NCI-H2196 (cell line): ENCODE data around the gene MEIOB.
"Not testable (repeated sequence)": the region's sequence is repeated elsewhere in the genome, so short reads cannot be mapped to it uniquely, and the experiment has no call there.

Experiments
- DNase-seq: peaks from one replicate; lab custom pipeline; 2025; ENCODE audit not compliant: unreplicated experiment; lab: John Stamatoyannopoulos, UW

The MEIOB gene

DNA sequence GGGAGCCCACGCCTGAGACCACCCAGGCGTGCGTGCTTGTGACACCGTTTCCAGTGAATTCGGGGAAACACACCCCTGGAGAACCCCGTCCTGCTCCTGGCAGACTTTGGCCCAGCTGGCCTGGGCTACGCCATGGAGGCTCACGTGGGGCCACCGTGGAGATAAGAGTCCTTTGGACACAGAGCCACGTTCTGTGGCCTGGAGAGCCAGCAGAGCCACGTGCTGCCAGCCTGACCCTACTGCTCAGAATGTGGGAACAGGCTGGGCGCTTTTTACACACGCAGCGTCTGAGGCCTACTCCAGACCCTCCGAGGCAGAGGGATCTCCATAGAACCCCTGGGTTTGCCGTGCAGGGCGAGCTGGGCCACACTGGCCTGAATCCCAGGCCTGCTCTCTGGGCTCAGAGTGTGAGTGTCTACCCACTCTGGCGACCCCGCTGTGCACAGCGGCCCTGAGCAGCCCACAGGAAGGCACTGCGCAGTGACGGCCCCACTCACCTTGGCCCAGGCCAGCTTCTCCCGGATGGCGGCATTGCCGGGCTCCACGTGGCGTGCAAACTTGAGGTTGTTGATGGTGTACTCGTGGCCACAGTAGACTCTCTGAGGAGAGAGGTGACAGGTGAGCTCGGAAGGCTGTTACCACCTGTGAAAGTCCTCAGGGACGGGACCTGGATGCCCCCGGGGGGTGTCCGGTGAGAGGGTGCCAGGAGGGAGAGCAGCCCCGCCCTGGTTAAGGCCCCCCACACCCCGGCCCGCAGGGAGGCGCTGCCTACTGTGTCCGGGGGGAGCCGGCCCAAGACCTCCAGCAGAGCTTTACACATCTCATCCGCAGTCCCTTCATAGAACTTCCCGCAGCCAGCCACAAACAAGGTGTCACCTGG is 55.3 kb downstream of the MEIOB start:
- no peak for DNase-seq

DNA sequence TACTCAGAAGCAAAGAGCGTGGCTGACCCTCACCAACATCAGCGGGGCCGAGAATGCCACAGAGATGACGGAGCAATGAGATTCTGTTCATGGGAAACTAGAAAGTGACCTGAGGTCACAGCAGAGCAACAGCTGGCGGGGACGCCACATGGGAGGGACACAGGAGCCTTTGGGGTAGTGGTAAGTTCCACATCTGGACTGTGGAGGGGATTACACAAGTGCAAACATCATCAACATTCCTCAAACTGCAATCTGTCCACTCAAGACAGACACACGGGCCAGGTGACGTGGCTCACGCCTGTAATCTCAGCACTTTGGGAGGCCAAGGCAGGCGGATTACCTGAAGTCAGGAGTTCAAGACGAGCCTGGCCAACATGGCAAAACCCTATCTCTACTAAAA is 56.5 kb downstream of the MEIOB start:
- DNase-seq: no peak

DNA sequence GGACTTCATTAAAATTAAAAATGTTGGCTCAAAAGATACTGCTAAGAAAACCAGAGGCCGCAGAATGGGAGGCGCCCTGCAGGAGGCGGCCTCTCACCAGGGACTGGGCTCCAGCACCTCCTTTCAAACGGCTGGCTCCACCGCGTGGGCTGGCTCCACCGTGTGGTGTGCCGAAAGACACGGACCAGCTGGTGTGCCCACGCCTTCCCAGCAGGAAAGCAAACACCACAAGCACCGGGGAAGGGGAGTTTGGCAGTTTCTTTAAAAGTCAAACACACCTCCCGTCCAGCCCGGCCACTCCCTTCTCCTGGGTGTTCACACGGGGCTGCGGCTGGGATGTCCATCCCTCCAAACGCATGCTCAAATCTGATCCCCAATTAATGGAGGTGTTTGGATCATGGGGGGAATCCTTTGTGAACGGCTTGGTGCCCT is 59.2 kb downstream of the MEIOB start:
- DNase-seq: peak; percentile 62

DNA sequence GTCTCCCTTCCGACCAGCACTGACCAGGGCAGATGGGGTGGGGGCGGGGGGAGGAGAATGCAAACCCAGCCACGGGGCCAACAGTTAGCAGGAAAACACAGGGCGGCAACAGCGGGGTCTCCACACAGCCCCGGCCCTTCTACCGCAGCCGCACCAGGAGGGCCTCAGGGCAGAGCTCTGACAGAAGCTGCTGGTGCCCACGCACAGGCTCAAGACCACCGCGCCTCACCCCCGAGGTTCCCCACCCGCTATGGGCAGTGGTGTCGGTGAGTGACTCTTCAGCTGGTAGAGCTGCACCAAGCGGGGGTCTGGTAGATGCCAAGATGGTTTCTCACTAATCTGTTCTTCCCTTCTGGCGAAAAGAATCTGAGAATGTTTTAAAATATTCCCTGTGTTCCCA is 61.4 kb downstream of the MEIOB start:
- no peak for DNase-seq

DNA sequence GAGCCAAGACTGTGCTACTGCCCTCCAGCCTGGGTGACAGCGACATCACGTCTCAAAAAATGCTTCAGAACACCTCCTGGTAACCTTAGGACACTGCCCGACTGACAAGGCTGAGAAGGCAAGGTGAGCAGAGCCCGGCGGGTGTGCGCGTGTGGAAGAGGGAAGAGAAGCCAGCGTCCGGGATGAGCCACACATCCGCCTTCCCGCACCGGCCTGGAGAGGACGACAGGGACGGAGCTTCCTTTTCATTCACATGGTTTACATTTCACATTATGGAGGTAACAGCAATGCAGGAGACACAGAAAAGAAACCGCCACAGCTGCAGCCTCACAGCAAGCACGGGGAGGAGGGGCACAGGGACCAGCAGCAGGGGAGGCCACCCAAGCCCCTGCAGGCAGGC is 61.9 kb downstream of the MEIOB start:
- no peak for DNase-seq

DNA sequence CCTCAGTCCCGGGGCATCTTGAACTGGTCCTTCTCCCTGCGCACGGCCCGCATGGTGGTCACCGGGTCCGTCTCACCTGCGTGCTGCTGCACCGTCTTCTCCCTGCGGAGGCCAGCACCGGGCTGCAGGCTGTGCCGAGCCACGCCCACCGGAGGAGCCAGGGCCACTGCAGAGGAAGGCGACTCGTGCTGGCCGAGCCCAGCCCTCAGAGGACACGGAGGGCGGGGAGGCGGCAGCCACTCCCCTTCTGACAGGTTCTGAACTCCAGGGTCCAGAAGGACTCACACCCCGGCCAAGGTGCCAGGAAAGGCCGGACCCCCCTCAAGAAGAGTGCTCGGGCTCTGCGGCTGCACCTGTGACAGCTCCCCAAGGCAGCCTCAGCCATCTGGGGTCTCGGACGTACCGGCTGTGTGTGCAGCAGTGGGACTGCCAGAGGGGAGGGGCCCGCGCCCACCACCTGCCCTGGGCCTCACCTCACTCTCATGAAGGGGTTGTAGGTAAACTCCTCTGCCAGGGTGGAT is 62.6 kb downstream of the MEIOB start:
- DNase-seq: no peak

DNA sequence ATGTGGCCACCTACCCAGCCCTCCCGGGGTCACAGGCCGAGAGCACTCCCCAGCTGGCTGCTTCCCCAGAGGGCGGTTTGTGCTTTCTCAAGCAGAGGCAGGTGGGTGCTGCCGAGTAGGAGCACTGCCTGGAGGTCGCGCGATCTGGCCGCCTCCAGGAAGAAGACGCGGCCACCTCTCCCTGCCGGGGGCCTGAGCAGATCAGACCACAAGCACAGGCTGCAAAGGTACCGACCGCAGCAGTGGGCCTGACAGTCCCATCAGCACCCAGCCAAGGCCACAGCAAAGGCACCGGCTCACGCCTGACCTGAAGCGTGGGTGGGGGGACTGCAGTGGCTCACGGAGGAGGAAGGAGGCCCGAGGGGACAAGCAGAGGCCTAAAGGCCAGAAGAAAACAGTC is 63.3 kb downstream of the MEIOB start:
- no peak for DNase-seq

DNA sequence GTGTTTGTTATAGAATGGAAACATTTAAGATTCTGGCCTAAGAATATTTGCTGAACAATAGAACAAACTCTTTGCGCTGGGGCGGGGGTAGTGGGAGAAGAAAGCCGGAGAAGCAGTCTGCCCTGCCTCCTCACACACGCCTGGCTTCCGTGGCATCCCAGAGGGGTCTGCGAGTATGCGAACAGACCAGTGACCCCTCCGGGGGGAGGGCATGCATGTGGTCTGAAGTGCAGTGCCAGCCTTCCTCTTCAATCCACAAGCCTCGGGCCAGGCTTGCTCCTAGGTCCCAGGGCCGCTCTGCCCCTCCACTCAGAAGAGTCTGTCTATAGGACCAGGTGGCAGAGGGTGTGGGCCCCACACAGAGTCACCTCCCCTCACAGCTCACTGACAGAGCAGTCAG is 64.3 kb downstream of the MEIOB start:
- no peak for DNase-seq

DNA sequence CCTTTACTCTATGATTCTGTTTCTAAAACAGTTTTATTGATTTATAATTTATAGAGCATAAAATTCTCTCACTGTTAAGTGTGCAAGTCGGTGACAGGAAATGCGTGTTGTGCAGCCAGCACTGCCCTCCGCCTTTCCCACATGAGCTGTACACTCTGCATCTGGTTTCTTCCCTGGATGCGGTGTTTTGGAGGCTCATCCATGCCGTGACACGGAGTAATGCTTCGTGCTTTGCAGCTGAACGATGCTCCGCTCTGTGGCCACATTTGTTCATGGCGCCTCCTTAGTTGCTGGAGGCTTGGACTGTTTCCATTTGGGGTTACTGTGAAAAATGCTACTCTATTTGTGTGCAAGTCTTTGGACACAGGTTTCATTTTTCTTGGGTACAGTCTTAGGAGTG is 71.3 kb downstream of the MEIOB start:
- no peak for DNase-seq

DNA sequence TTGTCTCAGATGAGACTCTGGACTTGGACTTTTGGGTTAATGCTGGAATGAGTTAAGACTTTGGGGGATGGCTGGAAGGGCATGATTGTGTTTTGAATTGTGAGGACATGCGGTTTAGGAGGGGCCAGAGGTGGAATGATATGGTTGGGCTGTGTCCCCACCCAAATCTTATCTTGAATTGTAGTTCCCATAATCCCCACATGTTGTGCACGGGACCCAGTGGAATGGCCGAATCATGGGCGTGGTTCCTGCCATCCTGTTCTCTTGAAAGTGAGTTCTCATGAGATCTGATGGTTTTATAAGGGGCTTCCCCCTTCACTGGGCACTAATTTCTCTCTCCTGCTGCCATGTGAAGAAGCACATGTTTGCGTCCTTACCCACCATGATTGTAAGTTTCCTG is 72.7 kb downstream of the MEIOB start:
- DNase-seq: not testable (repeated sequence)

DNA sequence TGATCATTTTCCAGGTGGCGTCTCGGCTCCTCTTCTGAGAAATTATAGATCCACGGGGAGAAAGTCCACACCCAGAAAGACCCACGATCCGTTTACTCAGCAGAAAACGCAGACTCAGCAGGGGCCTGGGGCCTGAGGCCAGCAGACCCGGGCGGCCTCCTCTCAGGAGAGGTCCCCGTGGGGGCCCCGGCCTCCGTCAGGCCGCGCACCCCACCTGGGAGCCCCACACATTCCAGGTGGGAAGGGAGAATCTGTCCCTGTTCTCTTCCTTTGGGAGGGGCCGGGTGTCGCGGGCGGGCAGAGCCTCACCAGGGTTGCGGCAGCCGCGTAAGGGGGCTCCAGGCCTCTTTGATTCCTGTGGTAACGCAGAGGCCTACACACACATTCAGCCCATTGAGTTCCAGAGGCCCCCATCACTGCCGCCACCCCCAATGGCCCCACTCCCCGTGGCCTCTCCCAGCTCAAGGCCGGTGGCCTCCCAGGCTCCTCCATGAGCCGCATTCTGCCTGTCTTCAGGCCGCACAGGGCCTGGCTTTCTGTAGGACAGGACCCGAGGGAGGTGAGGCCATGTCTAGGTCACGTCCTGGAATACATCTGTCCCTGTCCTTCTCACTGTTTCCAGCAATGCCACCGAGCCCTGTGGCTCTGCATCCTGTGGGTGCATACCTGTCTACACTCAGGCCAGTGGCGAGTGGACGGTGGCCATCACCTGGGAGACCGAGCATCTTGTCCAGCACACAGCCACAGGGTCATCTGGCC is 76.9 kb downstream of the MEIOB start:
- DNase-seq: no peak

DNA sequence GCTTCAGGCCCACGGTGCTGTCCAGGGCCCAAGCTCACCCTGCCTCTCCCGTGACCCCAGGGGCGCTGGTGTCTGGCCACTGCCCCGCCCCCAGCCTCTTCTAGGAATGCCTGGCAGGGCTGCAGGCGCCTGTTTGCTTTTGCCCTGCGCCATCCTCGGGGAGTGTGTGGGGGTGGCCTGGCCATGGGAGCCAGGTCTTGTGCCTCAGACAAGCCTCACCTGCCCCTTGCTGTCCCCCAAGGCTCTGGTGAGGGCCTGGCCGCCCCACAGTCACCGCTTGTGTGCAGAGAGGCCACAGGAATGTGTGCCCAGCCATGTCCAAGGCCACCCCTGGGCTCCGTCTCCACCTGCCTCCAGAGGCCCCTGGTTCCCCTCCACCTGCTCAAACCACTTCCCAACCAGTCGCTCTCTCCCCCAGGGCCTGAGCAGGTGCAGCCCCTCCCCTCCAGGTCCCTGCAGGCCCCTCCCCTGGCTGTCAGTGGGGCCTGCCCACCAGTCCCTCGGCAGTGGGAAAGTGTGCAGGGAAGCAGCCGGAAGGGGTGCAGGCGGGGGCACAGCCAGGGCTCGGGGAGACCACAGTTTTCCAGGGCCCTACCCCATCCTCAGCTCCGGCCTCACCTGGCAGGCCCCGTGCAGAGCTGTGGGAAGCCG is 77.6 kb downstream of the MEIOB start:
- DNase-seq: no peak

DNA sequence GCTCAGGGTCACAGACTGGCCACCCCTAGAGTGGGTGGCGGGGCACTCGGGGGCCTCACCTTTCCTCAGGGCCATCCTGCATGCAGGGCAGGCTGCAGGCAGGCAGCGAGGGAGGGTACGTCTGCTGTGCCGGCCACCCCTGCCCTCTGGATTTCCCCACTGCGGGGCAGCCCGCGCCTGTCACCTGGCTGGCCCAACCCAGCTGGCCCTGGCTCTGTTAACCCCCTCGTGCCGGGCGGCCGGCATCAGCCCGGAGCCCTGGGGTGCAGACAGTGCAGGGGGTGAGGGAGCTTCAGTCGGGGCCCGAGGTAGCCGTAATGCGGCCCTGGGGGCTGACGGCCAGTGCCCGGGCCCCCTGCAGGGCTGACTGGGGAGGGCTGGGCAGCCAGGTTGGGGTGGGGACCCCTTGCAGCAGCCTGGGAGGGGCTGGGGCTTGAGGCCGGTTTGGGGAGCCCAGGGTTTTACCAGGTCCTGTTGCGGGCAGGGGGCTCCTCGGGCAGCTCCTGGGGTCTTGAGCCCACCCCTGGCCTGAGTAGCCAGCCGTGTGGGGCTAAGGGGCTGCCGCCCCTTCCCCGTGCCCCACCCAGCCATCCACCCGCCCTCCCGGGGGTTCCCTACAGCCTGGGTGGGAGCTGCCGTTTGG is 78.3 kb downstream of the MEIOB start, which contains the start of gene IGFALS:
TSS of gene IGFALS (minus strand) at position 128 of the 643 bp plus-strand sequence. CDS start at position 75, 53 bp downstream.
- DNase-seq: no peak

DNA sequence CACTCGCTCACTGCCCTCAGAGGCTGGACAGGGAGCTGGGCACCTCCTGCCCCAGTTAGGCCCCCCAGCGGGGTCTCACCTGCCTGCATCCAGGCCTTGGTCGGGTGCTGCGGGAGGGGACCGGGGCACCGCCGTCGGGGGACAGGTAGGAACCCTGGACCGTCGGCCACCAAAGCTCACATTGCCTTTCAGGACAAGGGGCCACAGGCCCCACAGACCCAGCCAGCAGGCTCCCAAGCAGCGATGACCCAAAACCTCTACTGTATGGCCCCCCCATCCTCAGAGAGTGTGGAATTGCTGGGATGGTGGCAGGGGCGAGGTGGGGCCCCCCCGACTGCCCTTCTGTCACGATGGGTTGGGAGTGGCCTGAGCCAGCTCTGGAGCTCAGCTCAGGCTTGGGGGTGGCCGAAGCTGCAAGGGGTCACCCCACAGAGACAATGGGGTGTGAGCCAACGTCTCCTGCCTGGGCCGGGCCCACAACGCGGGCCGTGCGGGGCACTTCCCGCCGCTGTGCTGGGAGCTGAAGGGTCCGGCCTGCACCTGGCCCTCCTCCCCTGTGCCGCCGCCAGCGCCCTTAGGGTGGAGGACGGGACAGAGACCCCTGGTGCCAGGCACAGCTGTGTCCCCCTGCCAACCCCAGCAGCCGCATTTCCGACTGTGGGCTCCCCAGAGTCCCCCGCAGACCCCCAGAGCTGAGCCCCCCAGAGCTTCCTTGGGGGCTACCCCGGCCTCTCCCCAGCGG is 79.0 kb downstream of the MEIOB start:
- DNase-seq: no peak

DNA sequence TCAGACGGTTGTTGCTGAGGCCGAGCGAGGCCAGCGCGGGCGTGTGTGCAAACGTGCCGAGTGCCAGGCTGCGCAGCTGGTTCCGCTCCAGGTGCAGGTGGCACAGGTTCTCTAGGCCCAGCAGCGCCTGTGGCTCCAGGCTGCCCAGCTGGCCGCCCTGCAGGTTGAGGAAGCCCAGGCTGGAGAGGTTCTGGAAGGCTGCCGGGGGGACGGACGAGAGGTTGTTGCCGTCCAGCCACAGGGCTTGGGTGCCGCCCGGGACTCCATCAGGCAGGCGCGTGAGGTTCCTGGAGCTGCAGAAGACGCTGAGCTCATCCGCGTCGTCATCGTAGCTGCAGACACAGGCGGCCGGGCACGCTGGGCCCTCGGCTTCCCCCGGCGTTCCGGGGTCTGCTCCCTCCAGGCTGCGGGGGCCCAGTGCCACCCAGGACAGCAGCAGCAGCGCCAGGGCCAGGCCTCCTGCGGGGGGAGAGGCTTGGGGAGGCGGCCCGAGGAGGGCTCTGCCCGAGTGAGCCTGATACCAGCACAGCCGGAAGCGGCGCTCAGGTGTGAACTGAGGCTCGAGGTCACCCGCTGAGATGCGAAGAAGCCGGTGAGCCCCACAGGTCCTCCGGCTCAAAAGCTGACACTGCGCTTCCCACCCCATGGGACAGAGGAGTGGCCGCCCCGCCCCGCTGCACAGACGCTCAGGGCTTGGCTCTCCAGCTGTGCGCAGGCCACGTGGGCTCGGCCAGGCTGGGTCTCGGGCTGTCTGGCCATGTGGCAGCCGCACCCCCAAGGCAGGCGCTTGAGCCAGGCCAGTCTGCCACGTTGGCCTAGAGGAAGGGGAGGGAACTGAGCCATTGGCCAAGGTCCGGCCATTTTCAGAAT is 79.8 kb downstream of the MEIOB start:
- no peak for DNase-seq

DNA sequence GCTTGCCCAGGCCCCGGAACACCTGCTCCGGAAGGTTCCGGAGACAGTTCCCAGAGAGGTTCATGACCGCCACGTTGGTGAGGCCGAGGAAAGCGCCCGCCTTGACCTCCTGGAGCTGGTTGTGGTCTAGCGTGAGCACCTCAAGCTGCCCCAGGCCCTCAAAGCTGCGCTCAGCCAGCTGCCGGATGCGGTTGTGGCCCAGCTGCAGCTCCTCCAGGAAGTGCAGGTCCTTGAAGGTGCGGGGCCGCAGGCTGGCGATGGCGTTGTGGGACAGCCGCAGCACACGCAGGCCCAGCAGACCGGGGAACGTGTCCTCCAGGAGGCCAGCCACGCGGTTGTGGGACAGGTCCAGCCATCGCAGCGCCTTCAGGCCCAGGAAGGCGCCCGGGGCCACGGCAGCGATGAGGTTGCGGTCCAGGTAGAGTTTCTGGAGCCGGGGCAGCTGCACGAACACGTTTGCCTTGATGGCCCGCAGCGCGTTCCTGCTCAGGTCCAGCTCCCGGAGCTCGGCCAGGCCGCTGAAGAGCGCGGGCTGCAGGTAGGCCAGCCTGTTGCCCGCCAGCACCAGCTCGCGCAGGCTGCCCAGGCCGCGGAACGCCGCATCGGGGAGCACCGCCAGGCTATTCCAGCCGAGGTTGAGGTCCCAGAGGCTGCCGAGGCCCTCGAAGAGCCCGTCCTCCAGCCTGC is 80.6 kb downstream of the MEIOB start:
- no peak for DNase-seq

DNA sequence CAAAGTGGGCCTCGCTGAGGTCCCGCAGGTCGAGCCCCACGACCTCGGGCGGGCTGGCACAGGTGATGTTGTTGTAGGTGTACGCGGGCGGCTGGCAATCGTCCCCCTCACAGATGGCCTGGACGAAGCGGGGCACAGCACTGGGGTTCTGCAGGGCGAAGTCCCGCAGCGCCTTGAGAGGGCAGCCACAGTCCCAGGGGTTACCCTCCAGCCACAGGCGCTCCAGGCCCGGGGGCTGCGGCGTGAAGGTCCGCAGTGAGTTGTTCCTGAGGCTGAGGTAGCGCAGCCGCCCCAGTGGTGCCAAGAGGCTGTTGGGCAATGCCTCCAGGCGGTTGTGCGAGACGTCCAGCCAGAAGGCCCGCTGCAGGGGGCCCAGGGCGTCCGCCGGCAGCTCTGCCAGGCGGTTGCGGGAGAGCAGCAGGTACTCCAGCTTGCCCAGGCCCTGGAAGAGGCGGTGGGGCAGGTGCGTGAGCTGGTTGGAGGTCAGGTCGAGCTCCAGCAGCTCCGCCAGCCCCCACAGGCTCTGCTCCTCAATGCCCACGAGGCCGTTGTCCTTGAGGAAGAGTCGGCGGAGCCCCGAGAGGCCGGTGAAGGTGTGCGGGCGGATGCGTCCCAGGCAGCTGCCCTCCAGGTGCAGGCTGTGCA is 81.2 kb downstream of the MEIOB start:
- no peak for DNase-seq

DNA sequence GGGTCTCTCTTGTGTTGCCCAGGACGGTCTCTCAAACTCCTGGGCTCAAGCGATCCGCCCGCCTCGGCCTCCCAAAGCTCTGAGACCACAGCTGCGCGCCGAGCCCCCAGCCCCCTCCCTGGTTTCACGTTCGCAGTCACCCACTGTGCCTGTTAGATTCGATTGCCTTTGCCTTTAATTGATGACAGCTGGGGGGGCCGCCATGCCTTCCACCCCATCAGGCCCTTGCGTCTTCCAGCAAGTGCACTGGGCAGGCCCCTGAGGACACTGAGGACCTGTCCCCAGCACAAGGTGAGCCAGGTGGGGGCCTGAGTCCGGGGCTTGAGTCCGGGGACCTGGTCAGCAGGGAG is 81.7 kb downstream of the MEIOB start:
- no peak for DNase-seq
